ENCODE data around the gene TMTC2.

DNA sequence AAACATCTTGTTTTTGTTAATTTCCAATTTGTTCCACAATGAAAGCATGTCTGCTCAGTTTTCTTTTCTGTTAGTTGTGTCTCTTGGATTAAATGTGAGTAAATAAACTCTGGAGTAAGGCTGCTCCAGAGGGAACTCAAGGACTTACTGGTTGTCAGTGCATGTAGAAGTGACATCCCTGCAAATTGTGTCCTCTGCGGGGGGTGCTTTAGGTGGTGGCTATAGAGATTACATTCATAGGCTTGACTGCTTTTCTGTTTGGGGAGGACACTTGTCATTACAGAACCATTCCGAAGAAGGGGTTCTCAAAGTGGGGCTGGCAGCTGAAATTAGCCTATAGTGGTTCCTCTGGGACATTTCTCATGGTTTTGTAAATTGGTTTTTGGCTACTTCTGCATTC is 8.8 kb downstream of the TMTC2 start:
- TF ChIP-seq, protein P1, sequence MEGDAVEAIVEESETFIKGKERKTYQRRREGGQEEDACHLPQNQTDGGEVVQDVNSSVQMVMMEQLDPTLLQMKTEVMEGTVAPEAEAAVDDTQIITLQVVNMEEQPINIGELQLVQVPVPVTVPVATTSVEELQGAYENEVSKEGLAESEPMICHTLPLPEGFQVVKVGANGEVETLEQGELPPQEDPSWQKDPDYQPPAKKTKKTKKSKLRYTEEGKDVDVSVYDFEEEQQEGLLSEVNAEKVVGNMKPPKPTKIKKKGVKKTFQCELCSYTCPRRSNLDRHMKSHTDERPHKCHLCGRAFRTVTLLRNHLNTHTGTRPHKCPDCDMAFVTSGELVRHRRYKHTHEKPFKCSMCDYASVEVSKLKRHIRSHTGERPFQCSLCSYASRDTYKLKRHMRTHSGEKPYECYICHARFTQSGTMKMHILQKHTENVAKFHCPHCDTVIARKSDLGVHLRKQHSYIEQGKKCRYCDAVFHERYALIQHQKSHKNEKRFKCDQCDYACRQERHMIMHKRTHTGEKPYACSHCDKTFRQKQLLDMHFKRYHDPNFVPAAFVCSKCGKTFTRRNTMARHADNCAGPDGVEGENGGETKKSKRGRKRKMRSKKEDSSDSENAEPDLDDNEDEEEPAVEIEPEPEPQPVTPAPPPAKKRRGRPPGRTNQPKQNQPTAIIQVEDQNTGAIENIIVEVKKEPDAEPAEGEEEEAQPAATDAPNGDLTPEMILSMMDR (IDR thresholded peaks at IDR 0.05) = no peak
- TF ChIP-seq EZH2 (IDR thresholded peaks at IDR 0.05) = no peak
